ENCODE measurements around the gene ABHD2.

ABHD2 gene

DNA sequence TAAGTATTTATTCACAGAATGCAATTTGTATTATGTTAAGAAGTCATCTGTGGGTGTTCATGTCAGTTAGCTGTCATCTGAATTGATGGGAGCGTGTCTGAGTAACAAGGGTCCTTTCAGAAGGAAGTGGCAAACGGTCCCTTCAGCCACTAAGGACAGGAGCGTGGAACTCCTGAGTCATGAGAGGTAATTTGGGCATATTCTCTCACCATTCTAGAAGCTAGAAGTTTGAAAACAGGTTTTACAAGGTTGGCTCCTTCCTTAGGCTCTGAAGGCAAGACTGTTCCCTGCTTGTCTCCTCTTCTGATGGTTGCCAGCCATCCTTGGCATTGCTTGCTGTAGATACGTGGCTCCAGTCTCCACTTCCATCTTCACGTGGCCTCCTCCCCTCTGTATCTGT, 19.7 kb downstream of the ABHD2 start:
- H3K9me3 ChIP-seq (ENCODE audit: low read length), result no peaks in the 10 kb centered on the region
- H3K79me2 ChIP-seq (ENCODE audit: insufficient read depth, low read length), result no peaks in the 10 kb centered on the region
- H3K36me3 ChIP-seq (ENCODE audit: insufficient read depth, low read length), result peaks cover 28% of the 10 kb centered on the region; the same call in 1 of the 2 replicates
- no peaks in the 10 kb centered on the region for H3K9me2 ChIP-seq (ENCODE audit: low read depth, low read length)
- H3K27me3 ChIP-seq (ENCODE audit: insufficient read depth, low read length), result no peaks in the 10 kb centered on the region
- no peak overlapping the region for H2AFZ ChIP-seq (ENCODE audit: low read length)
- H3K4me3 ChIP-seq (ENCODE audit: low read depth, low read length, poor library complexity, severe bottlenecking), result no peak overlapping the region
- no peaks in the 10 kb centered on the region for H4K20me1 ChIP-seq (ENCODE audit: insufficient read depth, low read length)
- no peak for TF ChIP-seq EZH2 (IDR thresholded peaks at IDR 0.05; ENCODE audit: borderline replicate concordance, low read length)
- TF ChIP-seq CTCF (IDR thresholded peaks at IDR 0.05; ENCODE audit: low read length), result no peak
- no peak overlapping the region for H3K9ac ChIP-seq (ENCODE audit: low read length)
- no peak overlapping the region for H3K27ac ChIP-seq (ENCODE audit: low read depth, low read length, poor library complexity, severe bottlenecking)
- H3K4me2 ChIP-seq (ENCODE audit: low read length), result no peak overlapping the region
- H3F3A ChIP-seq (ENCODE audit: insufficient read depth, low read length), result no peaks in the 10 kb centered on the region
- peaks cover 12% of the 10 kb centered on the region for H3K4me1 ChIP-seq (ENCODE audit: insufficient read depth, low read length, severe bottlenecking)

DNA sequence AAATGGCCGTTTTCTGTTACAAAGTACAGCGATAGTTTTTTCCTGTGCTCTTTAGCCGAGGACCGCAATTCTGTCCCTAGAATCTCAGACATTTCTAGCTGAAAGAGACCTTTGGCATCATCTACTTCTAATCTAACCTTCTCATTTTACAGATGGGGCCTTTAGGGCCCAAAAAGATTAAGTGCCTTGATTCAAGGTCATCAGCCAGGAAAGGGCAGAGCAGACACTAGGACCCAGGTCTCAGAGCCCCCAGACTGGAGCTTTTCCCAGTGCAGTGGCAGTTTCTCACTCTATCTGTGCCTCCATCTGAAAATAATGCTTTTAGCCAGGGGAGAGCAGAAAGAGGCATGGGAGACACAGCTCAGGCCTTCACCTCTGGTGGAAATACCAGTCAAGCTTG, 20.6 kb downstream of the ABHD2 start:
- Histone ChIP-seq H3K36me3 (ENCODE audit: insufficient read depth, low read length) (peaks cover 23% of the 10 kb centered on the region; the same call in 1 of the 2 replicates), H3F3A (ENCODE audit: insufficient read depth, low read length) (no peaks in the 10 kb centered on the region), H3K9me2 (ENCODE audit: low read depth, low read length) (no peaks in the 10 kb centered on the region), H3K4me3 (ENCODE audit: low read depth, low read length, poor library complexity, severe bottlenecking) (no peak overlapping the region), H3K4me2 (ENCODE audit: low read length) (no peak overlapping the region), H3K27me3 (ENCODE audit: insufficient read depth, low read length) (no peaks in the 10 kb centered on the region), H3K9me3 (ENCODE audit: low read length) (no peaks in the 10 kb centered on the region), H3K4me1 (ENCODE audit: insufficient read depth, low read length, severe bottlenecking) (peaks cover 21% of the 10 kb centered on the region), H3K79me2 (ENCODE audit: insufficient read depth, low read length) (no peaks in the 10 kb centered on the region), H3K27ac (ENCODE audit: low read depth, low read length, poor library complexity, severe bottlenecking) (no peak overlapping the region), H3K9ac (ENCODE audit: low read length) (no peak overlapping the region), H2AFZ (ENCODE audit: low read length) (no peak overlapping the region), H4K20me1 (ENCODE audit: insufficient read depth, low read length) (no peaks in the 10 kb centered on the region)
- no peak for TF ChIP-seq CTCF (IDR thresholded peaks at IDR 0.05; ENCODE audit: low read length)
- no peak for TF ChIP-seq EZH2 (IDR thresholded peaks at IDR 0.05; ENCODE audit: borderline replicate concordance, low read length)

- TF ChIP-seq EZH2 (IDR thresholded peaks at IDR 0.05; ENCODE audit: borderline replicate concordance, low read length) (no peak), CTCF (IDR thresholded peaks at IDR 0.05; ENCODE audit: low read length) (no peak)
- Histone ChIP-seq H3K4me2 (ENCODE audit: low read length) (no peak overlapping the region), H3K79me2 (ENCODE audit: insufficient read depth, low read length) (no peaks in the 10 kb centered on the region), H4K20me1 (ENCODE audit: insufficient read depth, low read length) (no peaks in the 10 kb centered on the region), H3K27ac (ENCODE audit: low read depth, low read length, poor library complexity, severe bottlenecking) (no peak overlapping the region), H3K9ac (ENCODE audit: low read length) (no peak overlapping the region), H3K36me3 (ENCODE audit: insufficient read depth, low read length) (peaks cover 21% of the 10 kb centered on the region; the same call in 1 of the 2 replicates), H3K4me1 (ENCODE audit: insufficient read depth, low read length, severe bottlenecking) (peaks cover 25% of the 10 kb centered on the region), H3K4me3 (ENCODE audit: low read depth, low read length, poor library complexity, severe bottlenecking) (no peak overlapping the region), H3K9me3 (ENCODE audit: low read length) (no peaks in the 10 kb centered on the region), H3F3A (ENCODE audit: insufficient read depth, low read length) (no peaks in the 10 kb centered on the region), H3K27me3 (ENCODE audit: insufficient read depth, low read length) (no peaks in the 10 kb centered on the region), H2AFZ (ENCODE audit: low read length) (no peak overlapping the region), H3K9me2 (ENCODE audit: low read depth, low read length) (no peaks in the 10 kb centered on the region)
Observed at GRCh38 chr15:89109238-89109637, 21.0 kb downstream of the ABHD2 start.

Measured in OCI-LY1 (cell line).